HG03060 (cell line): ENCODE measurements around the gene KLHL7.
"Not testable (repeated sequence)": the region's sequence is repeated elsewhere in the genome, so short reads cannot be mapped to it uniquely, and the experiment has no call there.

Source experiments
- ATAC-seq: cut with Tn5 transposase; IDR thresholded peaks from one replicate; pipeline ENCODE4 v1.9.1; 2021; ENCODE audit warnings: low read depth, moderate number of reproducible peaks; ENCODE audit not compliant: unreplicated experiment

Gene KLHL7

DNA sequence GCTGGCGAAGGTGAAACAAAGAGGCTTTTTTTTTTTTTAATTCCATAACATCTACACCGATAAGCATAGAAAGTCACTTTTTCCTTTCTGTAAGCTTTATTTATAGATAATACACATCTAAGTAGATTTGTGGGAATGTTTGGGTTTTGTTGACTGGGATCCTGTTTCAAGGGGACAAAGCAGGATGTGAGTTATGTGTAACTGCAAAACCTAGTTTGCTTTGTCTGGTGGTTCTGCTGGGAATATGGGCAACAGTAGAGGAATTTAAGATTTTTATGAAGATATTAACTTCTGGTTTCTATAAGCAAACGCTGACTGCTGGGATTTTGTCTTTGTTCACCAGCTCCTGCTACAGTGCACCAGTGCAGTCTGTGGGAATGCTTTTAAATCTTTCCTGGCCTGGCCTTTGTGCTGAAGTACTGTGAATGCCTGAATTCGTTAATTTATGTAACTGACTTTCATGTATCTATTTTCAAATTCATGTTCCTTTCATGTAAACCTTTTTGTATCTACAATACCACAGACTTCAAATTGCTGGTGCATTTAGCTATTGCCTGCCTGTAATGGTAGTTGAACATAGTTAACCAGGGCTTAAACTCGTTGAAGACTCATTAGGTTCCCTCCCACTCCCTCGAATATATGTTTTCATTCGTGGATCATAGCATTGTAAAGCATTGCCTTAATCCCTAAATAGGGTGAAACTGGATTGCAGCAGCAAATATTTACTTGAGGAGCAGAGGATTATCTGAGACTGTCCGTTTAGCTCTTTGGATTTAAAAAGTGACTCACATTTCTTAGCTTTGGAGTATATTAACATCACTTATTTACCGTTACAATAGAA, 1.5 kb downstream of the KLHL7 start:
- no peak for ATAC-seq

DNA sequence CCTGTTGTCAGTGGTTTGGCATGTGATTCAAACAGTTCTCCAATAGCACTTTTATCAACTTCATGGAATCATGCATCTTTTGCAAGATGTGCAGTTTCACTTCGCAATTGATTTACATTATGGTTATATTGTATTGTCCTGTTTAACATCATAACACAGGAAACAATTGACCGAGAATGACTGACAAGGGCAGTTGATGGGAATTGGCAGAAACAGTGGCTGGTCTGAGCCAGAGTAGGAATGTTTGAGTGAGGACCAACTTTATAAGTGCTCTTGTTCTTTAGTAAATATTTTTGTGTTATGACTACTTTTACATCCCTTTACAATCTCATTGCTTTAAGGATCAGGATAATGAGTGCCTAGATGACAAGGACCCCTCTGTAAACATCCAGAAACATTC, 2.2 kb downstream of the KLHL7 start:
- no peak for ATAC-seq

DNA sequence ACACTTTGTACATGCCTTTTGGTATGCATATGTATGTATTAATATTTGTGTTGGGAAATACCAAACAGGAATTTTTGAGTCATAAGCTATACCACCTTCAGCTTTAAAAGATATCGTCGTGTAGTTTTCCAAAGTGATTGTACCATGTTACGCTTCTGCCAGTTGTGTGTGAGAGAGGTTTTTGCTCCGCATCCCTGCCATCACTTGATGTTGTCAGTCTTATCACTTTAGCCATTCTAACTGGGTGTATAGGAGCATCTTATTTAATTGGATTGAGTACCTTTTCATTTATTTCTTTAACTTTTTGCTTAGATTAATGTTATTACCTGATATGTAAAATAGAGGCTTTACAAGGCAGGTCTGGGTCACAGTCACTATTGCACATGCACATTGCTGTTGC, 3.4 kb downstream of the KLHL7 start:
- ATAC-seq, result no peak

DNA sequence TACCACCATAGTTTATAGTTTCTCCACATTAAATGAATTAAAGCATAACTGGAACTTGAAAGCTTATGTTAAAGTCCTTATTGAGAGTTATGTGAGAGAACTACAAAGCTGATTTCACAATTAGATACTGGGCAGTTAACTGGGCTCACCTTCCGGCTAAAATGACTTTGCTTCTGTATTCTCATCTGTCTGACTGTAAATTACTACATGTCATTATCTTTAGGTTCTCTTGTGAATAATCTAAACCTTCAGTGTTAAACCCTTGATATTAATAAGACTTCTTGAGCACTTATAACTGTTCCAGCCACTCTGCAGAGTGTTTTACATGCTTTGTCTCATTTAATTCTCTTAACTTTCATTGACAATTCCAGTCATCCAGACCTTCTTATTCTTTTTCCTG, 3.9 kb downstream of the KLHL7 start:
- ATAC-seq, result no peak

DNA sequence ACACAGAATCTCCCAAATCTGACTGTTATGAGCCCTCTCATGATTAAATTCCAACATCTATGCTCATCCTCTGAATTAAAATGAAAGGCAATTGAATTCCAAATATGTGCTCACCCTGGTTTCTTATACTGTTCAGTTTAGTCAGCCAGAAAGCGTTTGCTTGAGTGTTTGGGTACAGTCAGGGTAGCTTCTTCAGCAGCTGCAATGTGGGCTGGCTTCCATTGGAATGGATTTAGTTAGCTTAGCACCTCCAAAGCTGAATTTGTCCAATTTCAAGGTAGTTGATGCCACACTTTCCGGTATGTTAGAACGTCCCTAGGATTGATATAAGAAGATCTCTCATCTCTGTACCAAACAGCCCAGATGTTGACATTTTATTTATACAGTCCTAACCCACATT, 9.3 kb downstream of the KLHL7 start:
- no peak for ATAC-seq

DNA sequence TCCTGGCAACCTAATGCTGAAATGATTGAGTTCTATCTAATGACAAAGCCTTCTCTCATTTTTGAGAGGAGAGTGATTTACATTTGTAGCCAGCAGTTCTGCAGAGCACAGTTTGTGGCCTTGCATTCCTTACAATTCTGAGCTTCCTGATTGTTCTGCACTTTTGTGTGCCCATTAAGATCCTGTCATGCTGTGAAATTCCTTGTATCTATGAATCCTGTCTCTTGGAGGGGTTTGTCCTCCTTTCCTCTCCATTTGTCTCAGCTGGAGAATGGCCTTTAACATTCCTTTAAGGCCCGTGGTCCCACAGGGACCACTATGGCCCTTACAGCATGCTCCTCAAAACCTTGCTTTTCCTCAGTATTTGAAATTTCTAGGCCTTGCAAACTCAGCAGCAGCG, 10.4 kb downstream of the KLHL7 start:
- ATAC-seq, result no peak

DNA sequence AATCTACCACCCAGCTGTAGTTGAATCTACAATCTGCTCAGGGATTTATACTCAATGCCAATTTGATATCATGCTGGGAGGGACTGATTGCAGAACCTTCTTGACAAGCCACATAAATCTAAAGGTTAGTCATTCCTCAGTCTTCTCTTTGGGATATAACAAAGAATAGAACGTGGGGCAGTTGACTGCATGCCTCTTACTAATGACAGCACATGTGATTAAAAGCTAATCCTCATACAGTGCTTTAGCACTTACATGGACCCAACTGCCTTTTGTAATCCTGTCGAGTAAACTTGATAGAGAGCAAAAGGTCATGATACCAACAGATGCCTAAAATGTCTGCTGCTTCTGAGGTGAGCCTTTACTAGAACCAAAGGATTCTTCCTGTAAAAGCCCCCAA, 12.3 kb downstream of the KLHL7 start:
- ATAC-seq, result no peak

DNA sequence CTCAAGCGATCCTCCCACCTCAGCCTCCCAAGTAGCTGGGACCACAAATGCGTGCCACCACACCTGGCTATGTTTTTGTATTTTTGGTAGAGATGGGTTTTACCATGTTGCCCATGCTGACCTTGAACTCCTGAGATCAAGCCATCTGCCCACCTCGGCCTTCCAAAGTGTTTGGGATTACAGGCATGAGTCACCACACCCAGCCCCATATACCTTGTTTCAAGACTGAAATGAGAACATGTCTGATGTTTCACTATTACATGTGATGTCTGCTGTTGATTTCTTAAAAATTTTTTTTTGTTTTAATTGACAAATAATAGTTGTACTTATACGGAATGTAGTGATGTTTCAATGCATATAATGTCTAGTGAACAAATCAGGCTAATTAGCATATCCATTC, 14.5 kb downstream of the KLHL7 start:
- ATAC-seq, result no peak

DNA sequence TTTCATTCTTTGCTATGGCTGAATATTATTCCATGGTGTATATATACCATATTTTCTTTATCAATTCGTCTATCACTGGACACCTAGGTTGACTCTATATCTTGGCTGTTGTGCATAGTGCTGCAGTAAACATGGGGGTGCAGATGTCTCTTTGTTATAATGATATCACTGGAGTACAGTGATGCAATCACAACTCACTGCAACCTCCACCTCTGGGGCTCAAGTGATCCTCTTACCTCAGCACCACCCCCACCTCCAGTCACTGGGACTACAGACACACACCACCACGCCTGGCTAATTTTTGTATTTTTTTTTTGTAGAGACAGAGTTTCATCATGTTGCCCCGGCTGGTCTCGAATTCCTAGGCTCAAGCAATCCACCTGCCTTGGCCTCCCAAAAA, 15.6 kb downstream of the KLHL7 start:
- no peak for ATAC-seq

DNA sequence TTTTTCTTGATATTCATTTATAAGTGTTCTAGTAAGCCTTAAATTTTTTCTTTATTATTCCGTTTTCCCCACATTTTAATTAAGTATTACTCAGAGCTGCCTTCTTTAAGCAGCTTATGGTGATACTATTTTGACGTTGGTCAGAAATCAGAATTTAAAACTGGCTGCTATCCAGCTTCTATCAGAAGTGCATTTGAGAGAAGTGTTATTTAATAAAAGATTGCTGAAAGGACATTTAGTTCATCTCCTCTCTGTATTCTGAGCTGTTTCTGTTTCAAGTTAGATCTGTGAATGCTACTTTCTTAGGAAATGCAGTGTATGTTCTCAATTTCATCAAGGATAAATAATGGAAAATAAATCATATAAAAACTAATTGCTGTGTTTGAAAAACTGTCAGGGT, 17.4 kb downstream of the KLHL7 start:
- no peak for ATAC-seq

DNA sequence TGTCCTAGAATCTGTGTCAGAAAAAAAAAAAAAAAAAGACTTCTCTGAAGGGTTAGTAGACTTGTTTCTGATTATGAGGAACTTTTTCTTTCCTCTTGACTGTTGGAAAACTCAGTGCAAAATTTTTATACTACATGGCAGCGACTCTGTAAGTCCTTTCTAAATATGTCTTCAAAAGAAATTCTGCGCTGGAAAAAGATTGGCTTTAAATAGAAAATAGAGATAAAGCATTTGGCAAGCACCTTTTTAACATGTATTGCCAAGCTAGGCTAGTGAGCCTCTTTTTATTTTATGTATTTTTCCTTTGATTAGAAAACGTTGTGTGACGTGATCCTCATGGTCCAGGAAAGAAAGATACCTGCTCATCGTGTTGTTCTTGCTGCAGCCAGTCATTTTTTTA, 17.9 kb downstream of the KLHL7 start:
- ATAC-seq, result no peak

DNA sequence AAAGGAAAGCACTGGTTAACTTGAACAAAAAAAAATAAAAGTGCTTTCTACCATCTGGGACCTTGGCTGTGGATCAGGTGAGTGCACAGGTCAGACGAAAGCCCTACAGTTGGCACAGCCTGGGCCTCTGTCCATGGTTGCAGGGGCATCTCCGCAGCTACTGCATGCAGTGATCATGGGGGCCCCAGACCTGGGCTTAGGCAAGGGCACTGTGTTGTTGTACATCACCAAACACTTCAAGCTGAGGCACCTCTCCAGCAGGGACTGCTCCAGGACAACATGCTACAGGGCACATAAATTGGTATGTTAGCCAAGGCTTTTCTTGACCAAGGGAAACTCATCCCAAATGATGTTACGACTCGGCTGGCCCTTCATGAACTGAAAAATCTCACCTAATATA, 23.5 kb downstream of the KLHL7 start:
- no peak for ATAC-seq

DNA sequence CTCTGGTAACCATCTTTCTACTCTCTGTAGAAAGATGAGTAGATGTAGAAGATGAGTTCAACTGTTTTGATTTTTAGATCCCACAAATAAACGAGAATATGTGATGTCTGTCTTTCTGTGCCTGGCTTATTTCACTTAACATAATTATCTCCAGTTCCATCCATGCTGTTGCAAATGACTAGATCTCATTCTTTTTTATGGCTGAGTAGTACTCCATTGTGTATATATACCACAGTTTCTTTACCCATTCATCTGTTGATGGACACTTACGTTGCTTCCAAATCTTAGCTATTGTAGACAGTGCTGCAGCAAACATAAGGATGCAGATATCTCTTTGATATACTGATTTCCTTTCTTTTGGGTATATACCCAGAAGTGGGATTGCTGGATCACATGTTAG, 26.2 kb downstream of the KLHL7 start:
- ATAC-seq, result not testable (repeated sequence)

DNA sequence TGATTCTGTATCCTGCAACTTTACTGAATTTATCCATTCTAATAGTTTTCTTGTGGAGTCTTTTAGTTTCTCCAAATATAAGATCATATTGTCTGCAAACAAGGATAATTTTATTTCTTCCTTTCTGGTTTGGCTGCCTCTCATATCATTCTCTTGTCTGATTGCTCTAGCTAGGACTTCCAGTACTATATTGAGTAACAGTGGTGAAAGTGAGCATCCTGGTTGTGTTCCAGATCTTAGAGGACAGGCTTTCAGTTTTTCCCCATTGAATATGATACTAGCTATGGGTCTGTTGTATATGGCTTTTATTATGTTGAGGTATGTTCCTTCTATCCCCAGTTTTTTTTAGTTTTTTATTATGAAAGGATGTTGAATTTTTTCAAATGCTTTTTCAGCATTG, 28.2 kb downstream of the KLHL7 start:
- ATAC-seq, result no peak

DNA sequence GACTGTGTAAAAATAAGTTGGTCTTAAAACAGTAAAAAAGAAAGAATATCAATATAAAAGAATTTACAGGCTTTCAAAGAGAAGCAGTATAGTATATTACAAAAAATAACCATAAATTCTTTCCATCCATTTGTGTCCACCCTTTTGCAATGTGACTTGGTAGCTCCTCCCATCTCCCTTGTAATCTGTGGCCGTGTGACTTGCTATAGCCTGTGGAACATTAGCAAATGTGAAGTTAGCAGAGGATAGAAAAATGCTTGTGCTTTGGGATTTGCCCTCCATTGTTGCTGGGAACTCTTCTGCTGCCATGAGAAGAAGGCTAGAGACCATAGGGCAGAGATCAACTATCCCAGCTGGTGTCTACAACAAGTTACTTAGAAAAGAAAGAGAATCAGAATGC, 30.2 kb downstream of the KLHL7 start:
- ATAC-seq, result no peak

DNA sequence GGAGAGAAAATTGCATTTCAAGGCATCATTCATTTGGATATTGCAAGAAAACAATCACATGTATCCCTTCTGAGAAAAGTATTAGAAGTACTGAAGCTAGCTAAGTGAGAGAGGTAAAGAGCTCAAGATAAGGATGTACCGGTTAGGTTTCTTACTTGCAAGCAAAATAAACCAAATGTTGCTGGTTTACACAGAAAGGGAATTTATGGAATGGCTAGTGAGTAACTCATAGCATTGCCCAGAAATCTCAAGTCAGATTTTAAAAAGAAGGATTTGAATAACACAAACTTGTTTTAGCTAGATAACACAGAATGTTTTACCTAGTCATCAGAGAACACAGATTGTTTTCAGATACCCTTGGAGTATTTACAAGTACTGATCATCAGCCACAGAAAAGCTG, 30.6 kb downstream of the KLHL7 start:
- ATAC-seq, result no peak

DNA sequence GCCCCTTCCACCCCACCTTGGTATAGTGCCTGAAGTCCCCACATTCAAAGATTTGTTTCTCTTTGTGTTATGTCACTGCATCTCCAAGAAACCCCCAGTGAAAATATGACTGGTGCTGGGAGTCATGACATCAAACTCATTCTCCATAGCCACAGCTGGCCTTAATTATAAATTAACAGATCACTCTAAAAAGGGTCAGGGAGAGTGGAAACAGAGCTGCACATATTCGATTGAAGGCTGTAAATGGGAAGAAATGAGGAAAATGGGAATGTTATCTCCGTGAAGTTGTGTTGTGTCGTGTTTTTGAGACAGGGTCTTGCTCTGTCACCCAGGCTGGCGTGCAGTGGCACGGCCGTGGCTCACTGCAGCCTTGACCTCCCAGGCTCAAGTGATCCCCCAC, 52.1 kb downstream of the KLHL7 start:
- no peak for ATAC-seq

DNA sequence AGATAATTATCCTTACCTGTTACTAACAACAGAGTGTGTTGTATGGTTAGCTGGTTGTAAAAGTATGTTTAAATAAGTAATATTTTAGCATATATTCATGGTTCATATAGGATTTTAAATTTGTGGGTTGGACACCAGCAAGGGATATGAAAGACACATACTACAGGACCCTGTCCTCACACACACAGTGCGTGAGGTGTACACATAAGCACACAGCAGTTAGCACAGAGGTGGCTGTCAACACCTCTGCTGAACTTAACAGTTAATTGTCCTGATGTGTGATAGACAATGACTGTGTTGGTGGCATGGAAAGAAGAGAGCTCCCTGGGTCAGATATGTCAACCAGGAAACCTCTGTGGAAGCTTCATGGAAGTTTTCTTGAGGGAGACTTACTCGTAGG, 53.0 kb downstream of the KLHL7 start:
- no peak for ATAC-seq

DNA sequence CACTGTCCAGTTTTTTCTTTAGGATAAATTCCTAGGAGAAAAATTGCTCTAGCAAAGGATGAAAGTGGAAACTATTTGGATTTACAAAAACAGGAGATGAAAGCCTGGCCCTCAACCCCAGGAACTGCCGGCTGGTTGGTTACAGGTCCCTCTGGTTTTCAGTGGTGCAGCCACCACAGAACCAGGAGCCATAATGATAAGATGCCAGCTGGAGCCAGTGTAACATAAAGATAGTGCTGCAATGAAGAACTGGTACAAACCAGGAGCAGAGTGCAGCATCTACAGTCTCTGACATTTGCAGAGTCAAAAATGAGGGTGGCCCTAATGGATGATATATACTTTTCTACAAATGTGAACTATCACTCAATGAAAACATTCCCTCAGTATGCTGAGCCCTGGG, 55.9 kb downstream of the KLHL7 start:
- no peak for ATAC-seq

DNA sequence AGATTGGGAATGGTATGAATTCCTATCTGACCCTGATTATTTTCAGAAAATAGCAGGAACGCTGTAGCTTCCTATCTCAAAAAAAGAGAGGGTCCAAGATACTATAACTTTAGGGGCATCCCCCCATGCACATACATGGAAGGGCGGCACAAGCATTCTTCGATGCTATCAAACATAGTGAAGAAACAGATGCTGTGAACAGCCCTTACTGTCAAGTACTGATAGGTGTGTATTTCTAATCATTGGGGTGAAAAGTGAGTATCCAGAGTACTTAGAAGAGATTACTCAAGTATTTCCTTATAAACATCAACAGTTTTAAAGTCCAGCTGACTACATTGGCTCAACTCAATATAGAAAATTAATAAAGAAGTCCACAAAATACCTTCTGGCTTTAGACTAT, 59.3 kb downstream of the KLHL7 start:
- ATAC-seq, result no peak

DNA sequence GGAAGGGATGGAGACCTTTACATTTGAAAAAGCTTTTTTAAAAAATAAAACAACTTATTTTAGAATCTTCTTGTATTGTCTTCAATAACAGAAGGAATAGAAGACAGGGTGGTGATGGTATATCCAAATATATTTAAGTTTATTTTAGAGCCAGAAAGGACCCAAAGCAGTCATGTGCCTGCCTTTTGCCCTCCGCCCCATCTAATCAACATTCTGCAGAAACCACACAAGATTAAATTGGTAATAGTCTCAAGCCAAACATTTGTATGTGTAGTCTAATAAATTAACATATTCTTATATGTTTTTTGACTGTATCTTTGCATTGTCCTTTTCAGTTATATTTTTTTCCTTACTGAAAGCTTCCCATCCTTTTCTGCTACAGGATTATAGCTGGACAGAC, 59.7 kb downstream of the KLHL7 start:
- no peak for ATAC-seq

DNA sequence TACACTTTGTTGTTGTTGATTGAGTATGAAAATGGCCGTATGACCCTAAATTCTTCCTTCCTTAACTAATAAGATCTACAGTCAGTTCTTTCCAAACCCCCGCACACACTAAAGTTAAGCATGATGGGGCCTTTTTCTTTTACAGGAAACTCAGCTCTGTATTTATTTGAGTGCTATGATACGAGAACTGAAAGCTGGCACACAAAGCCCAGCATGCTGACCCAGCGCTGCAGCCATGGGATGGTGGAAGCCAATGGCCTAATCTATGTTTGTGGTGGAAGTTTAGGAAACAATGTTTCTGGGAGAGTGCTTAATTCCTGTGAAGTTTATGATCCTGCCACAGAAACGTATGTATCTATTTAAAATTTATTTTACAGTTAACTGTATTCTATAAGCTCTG, 62.1 kb downstream of the KLHL7 start:
- no peak for ATAC-seq
